Heart right ventricle (tissue), 16 donors: ENCODE results near the gene PCDHGA10. TPM values are rescaled to one million over a fixed set of nuclear protein-coding genes. Genes with fewer than 3 reads are reported as not detected.
"Not testable (repeated sequence)": the region's sequence is repeated elsewhere in the genome, so short reads cannot be mapped to it uniquely, and the experiment has no call there.

Source experiments
- ATAC-seq, 8 donors: fragments of 200-7000 bp; cut with Tn5 transposase; one replicate each; pipeline ENCODE4 v1.9.1; 2020; ENCODE audit warnings: mild to moderate bottlenecking in 8 of 8, moderate library complexity in 8 of 8, moderate number of reproducible peaks in 1 of 8
- DNase-seq, 2 donors: peaks; one replicate each; pipeline ENCODE4 v3.0.0-alpha.2; 2020
- H3K27ac ChIP-seq, 10 donors: fragments of 200-600 bp; sonication (generic) in 2 of 10; one replicate each; pipeline versions ENCODE4 v1.5.0 to v1.8.0; 2020 to 2022; ENCODE audit warnings: mild to moderate bottlenecking in 3 of 10
- H3K27me3 ChIP-seq, 7 donors: fragments of 200-600 bp; one replicate each; pipeline ENCODE4 v1.8.0; 2021 to 2022; ENCODE audit warnings: mild to moderate bottlenecking in 2 of 7
- H3K36me3 ChIP-seq, 9 donors: fragments of 200-600 bp; sonication (generic) in 1 of 9; one replicate each; pipeline versions ENCODE4 v1.5.0 to v1.8.0; 2020 to 2022; ENCODE audit warnings: mild to moderate bottlenecking in 2 of 9
- H3K4me1 ChIP-seq, 9 donors: fragments of 200-600 bp; sonication (generic) in 1 of 9; one replicate each; pipeline versions ENCODE4 v1.5.0 to v1.8.0; 2020 to 2022; ENCODE audit warnings: mild to moderate bottlenecking in 4 of 9
- H3K4me3 ChIP-seq, 10 donors: fragments of 200-600 bp; sonication (generic) in 2 of 10; one replicate each; pipeline versions ENCODE4 v1.5.0 to v1.8.0; 2020 to 2022; ENCODE audit warnings: mild to moderate bottlenecking in 7 of 10, moderate library complexity in 2 of 10
- H3K9me3 ChIP-seq, 11 donors: fragments of 200-600 bp in 10 of 11; sonication (generic) in 2 of 11; one replicate each; pipeline versions ENCODE4 v1.5.0 to v1.8.0; 2013 to 2022; ENCODE audit warnings: mild to moderate bottlenecking in 2 of 11, control low read depth in 1 of 11, moderate library complexity in 1 of 11
- CTCF ChIP-seq, 9 donors: fragments of 200-600 bp; sonication (generic) in 2 of 9; IDR thresholded peaks; one replicate each; pipeline versions ENCODE4 v1.5.0 to v1.8.0; 2021 to 2022; ENCODE audit warnings: antibody characterized with exemption in 9 of 9, mild to moderate bottlenecking in 5 of 9, moderate library complexity in 1 of 9
- WGBS, 2 donors: extraction: QIAGEN DNeasy Blood & Tissue Kit; methylation state at CpG; one replicate each; pipeline ENCODE4 v1.1.7; 2013; ENCODE audit warnings: inconsistent platforms in 1 of 2; 5-methylcytosine and 5-hydroxymethylcytosine counted together
- intact Hi-C, 10 donors: fragments of 100-400 bp; cut with DNase I; formaldehyde crosslinking; loops; one replicate each; pipeline versions ENCODE4 v1.11.1 to v1.14.2; 2022
- polyA plus RNA-seq, 2 donors: library from polyadenylated mRNA; stranded (reverse); fragments of 200-250 nt; gene quantifications; one replicate each; pipeline ENCODE4 v1.2.3, GENCODE V29; 2013
- total RNA-seq, 10 donors: library from RNA; stranded (reverse); fragmentation: NEBNext Ultra II Directional in 3 of 10; extraction: Animal tissue kit (Norgen Biotek cat#: 25700) in 3 of 10; gene quantifications; one replicate each; pipeline versions ENCODE4 v1.2.1 to v1.2.4, GENCODE V29; 2021 to 2023
- donor health status: Arrhythmogenic right ventricular cardiomyopathy.
- donor health status: ischemic (EF 13 %, LVEDD 7.1; RV severe dilation, severe dysfunction).
- donor health status: healthy with polysubstance abuse.
- donor health status: DM: no; HTN: yes; CAD: no.
- donor health status: DM: no; HTN: no; CAD: no.
- donor health status: ischemic (EF 25% LVEDD 6.9; RV normal size, moderate dysfunction).
- donor health status: ischemic (EF 25% LVEDD 5.7; RV mildly dilated, moderate dysfunction).
- donor health status: healthy.
- donor health status: DM: yes; HTN: yes; CAD: no.
- donor health status: Ischemic cardiomyopathy.
- donor health status: ischemic (EF 35%, LVEDD 5.7; RV mildly dilated, moderate dysfunction).
- donor health status: nonischemic (EF 11% LVEDD 7.7; RV severe dilation, severe dysfunction).
- donor health status: DM: yes; HTN: yes; CAD: no.
- donor health status: PGD.
- donor health status: ischemic (EF 29% LVEDD 5.4; RV normal size, mild dysfunction).
- donor health status: nonischemic (EF 23%, LVEDD 6.1; RV moderate dilation, normal function).

PCDHGA10 gene
- total and polyA plus RNA-seq, 12 donors = 0.52 to 7.8 (median 6.3) TPM

GRCh38 chr5:141409598-141410306 lies 3.0 kb upstream of the PCDHGA10 start:
- DNase-seq = no peak
- intact Hi-C loops = loop anchor here in 4 of 10 donors (5.0 to 10.0 kb wide), 6 partner anchors 55 to 195 kb away; partner anchors contain the start of genes PCDHB13 (in 1 of the 4), PCDHGA4 (in 1 of the 4), PCDHGB1 (in 1 of the 4) and PCDHGB2 (in 1 of the 4)
- 30 to 34% methylated on average over 64 of the region's 64 CpGs for WGBS, 2 donors
- no peak overlapping the region for H3K27ac ChIP-seq
- peaks cover 0 to 100% (median 48%) of the 10 kb centered on the region in 11 donors for H3K9me3 ChIP-seq
- TF ChIP-seq CTCF (IDR thresholded peaks at IDR 0.05) = no peak
- peak in 1 of 8 donors; percentile 29 for ATAC-seq
- H3K27me3 ChIP-seq = peaks cover 0 to 95% (median 0%) of the 10 kb centered on the region in 7 donors
- peaks cover 0 to 75% (median 0%) of the 10 kb centered on the region in 9 donors for H3K36me3 ChIP-seq
- peaks cover 0 to 15% (median 0%) of the 10 kb centered on the region in 9 donors for H3K4me1 ChIP-seq
- no peak overlapping the region for H3K4me3 ChIP-seq

GRCh38 chr5:141411575-141411974 lies 1.2 kb upstream of the PCDHGA10 start:
- Histone ChIP-seq H3K36me3 (peaks cover 0 to 66% (median 0%) of the 10 kb centered on the region in 9 donors), H3K4me1 (peaks cover 0 to 15% (median 0%) of the 10 kb centered on the region in 9 donors), H3K9me3 (peaks cover 0 to 100% (median 54%) of the 10 kb centered on the region in 11 donors), H3K27ac (no peak overlapping the region), H3K27me3 (peaks cover 0 to 96% (median 0%) of the 10 kb centered on the region in 7 donors), H3K4me3 (no peak overlapping the region)
- ATAC-seq = no peak
- no peak for TF ChIP-seq CTCF (IDR thresholded peaks at IDR 0.05)
- DNase-seq = no peak
- 74 to 75% methylated on average over 3 of the region's 3 CpGs for WGBS, 2 donors
- intact Hi-C loops = loop anchor here in 4 of 10 donors (5.0 to 10.0 kb wide), 4 partner anchors 113 to 197 kb away; partner anchors contain the start of gene PCDHB13 (in 1 of the 4)

- Histone ChIP-seq H3K4me3 (peak overlapping the region in 8 of 10 donors; percentile 9 to 48 (median 36)), H3K4me1 (peaks cover 0 to 25% (median 5%) of the 10 kb centered on the region in 9 donors), H3K27me3 (peaks cover 0 to 96% (median 0%) of the 10 kb centered on the region in 7 donors), H3K9me3 (peaks cover 0 to 100% (median 45%) of the 10 kb centered on the region in 11 donors), H3K27ac (peak overlapping the region in 1 of 10 donors; percentile 1), H3K36me3 (peaks cover 0 to 56% (median 0%) of the 10 kb centered on the region in 9 donors)
- peak in 4 of 8 donors; percentile 12 to 57 (median 24) for ATAC-seq
- intact Hi-C loops = loop anchor here in 4 of 10 donors (5.0 to 10.0 kb wide), 4 partner anchors 111 to 199 kb away; partner anchors contain the start of gene PCDHB13 (in 1 of the 4)
- DNase-seq = no peak
- 23 to 26% methylated on average over 25 of the region's 25 CpGs for WGBS, 2 donors
- no peak for TF ChIP-seq CTCF (IDR thresholded peaks at IDR 0.05)
These were observed 818 bp downstream of the PCDHGA10 start for GRCh38 chr5:141413540-141414069.

GRCh38 chr5:141414548-141415274 lies 1.9 kb downstream of the PCDHGA10 start:
- intact Hi-C loops = loop anchor here in 8 of 10 donors (5.0 to 10.0 kb wide), 7 partner anchors 108 to 200 kb away; partner anchors contain the start of gene PCDHB13 (in 1 of the 8)
- H3K36me3 ChIP-seq = peaks cover 0 to 56% (median 0%) of the 10 kb centered on the region in 9 donors
- peaks cover 0 to 96% (median 0%) of the 10 kb centered on the region in 7 donors for H3K27me3 ChIP-seq
- 45 to 58% methylated on average over 41 to 46 of the region's 46 CpGs for WGBS, 2 donors
- not testable (repeated sequence) for H3K4me3 ChIP-seq, ATAC-seq, H3K27ac ChIP-seq, DNase-seq
- peaks cover 0 to 25% (median 5%) of the 10 kb centered on the region in 9 donors for H3K4me1 ChIP-seq
- peaks cover 0 to 100% (median 45%) of the 10 kb centered on the region in 11 donors for H3K9me3 ChIP-seq

GRCh38 chr5:141415275-141415618 lies 2.5 kb downstream of the PCDHGA10 start:
- intact Hi-C loops = loop anchor here in 8 of 10 donors (5.0 to 10.0 kb wide), 7 partner anchors 107 to 200 kb away; partner anchors contain the start of gene PCDHB13 (in 1 of the 8)
- H3K9me3 ChIP-seq = peaks cover 0 to 100% (median 45%) of the 10 kb centered on the region in 11 donors
- H3K27me3 ChIP-seq = peaks cover 0 to 96% (median 0%) of the 10 kb centered on the region in 7 donors
- peaks cover 0 to 25% (median 5%) of the 10 kb centered on the region in 9 donors for H3K4me1 ChIP-seq
- 43 to 45% methylated on average over 24 of the region's 24 CpGs for WGBS, 2 donors
- H3K4me3 ChIP-seq, DNase-seq, ATAC-seq, H3K27ac ChIP-seq: not testable (repeated sequence)
- H3K36me3 ChIP-seq = peaks cover 0 to 53% (median 0%) of the 10 kb centered on the region in 9 donors
